Activated CD4-positive, alpha-beta T cell treated with anti-CD3 and anti-CD28 coated beads, Interleukin-10, Interleukin-2, amounts not matched to agents 100 ng/mL and 50 ng/mL, durations not matched to agents 16 hours and 8 hours (primary cell): ENCODE results near the gene PDHX.
"Not testable (repeated sequence)": the region's sequence is repeated elsewhere in the genome, so short reads cannot be mapped to it uniquely, and the experiment has no call there.

Source experiments
- DNase-seq: peaks from one replicate; pipeline ENCODE4 v3.0.0-alpha.2; 2020

The PDHX gene

GRCh38 chr11:34916015-34916842 is at the start of gene PDHX, which contains the start of gene APIP:
Gene PDHX (plus strand): TSS chr11:34916618. CDS start chr11:34916656, 38 bp downstream.
Gene APIP (minus strand): TSS chr11:34916379. CDS start chr11:34916284, 95 bp downstream.
- peak; percentile 99 for DNase-seq

GRCh38 chr11:34869425-34869824 is 47.0 kb upstream of the PDHX start:
- no peak for DNase-seq

DNA sequence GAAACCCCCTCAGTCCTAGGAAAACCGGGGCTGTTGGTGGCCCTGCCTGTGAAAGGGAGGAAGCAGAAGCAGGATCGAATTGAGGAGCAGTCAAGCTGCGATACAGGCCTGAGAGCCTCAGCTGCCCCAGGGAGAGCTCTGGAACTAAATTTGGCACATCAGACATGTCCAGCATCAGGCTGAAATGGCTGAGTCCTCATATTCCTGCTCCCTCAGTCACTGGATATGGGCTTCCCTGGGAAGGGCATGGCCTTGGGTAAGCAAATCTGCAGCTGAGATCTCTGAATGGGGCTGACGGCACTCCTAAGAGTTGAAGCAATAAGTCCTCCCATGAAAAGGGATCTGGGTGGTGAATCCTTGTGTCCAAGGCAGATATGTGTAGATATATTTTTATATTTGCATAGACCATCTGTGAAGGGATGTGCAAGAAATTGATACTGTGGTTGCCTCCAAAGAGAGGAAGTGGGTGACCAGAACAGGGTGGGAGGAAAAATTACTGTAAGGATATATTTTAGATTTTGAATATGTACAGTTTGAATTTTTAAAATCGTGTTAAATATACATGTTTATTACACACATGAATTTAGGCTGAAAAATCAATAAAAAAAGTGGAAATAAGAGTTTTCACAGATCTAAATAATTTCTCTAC is 45.7 kb upstream of the PDHX start:
- DNase-seq: no peak

- no peak for DNase-seq
Observed at GRCh38 chr11:34874202-34874601, 42.2 kb upstream of the PDHX start.

DNA sequence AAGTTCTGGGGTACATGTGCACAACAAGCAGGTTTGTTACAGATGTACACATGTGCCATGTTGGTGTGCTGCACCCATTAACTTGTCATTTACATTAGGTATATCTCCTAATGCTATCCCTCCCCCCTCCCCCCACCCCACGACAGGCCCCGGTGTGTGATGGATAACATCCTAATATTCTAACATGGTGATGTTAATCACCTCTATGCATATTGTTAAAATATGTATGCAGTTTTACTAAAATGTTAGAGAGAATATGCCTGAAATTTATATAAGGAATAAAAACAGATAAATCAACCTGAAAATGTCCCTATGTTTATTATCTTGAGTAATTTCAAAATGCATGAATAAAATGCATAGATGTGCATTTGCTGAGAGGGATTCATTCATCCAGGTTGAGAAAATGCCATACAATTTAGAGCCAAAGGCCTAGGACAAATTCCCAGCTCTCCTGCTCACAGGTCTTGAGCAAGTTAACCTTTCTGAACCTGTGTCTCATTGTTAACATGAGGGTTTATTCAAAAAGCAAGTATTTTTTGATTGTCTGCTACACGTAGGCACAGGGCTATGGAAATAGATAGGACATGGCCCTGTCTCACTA is 38.9 kb upstream of the PDHX start:
- DNase-seq: no peak

DNA sequence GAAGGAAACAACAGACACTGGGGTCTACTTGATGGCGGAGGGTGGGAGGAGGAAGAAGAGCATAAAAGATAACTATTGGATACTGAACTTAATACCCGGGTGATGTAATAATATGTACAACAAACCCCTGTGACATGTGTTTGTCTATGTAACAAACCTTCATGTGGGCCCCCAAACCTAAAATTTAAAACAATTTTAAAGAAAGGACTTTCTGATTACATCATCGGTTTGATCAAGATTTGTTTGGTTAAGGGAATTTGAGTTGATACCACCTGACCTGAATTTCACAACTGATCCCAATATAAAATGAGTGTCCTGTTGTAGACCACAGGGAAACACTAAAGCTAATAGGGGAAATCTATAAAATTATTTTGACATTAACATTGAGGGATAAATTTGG is 34.5 kb upstream of the PDHX start:
- no peak for DNase-seq

DNA sequence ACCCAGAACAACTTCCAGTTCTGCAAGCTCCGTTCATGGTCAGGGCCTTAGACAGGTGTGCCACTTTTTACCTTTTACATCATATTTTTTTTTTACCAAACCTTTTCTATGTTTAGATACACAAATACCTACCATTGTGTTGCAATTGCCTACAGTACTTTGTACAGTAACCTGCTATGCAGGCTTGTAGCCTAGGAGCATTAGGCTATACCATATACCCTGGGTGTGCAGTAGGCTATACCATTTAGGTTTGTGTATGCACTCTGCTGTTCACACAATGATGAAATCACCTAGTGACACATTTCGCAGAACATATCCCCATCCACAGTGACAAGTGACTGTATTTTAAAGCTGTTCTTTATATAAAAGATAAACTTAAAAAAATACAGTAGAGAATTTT is 29.8 kb upstream of the PDHX start:
- no peak for DNase-seq

DNA sequence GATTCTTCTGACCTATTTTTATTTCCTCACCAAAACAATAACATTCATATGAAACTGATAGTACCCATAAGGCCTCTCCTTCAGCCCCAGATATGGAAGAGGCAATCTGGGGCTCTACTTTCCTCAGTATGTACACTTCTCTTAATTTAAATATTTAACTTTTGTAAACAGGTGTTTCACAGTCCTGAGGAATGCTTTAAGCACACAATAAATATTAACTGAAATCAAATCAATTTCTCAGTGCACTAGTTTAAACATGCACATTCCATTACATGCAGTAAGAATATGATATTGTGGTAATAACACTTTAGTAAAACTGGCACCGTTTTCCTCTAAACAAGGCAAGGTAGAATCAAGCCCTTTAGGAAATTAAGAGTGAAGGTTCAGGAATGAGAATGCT is 29.2 kb upstream of the PDHX start:
- DNase-seq: no peak

DNA sequence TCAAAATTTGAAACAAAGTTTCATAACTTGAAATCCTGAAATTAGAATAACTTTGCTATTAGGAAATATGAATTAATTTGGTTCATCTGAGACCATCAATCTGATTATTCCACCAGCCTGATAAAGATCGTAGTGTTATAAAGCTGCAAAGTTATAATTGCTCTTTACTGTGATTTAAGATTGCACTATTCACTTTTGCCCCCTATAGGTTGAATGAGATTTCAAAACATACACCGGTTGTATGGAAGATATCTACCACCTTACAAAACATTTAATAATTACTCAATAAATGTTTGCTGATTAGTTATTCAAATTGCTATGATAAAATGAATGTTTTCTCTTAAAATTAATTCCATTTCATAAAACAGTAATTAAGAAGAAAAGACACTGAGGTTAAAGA is 26.3 kb upstream of the PDHX start:
- DNase-seq: no peak

- peak; percentile 16 for DNase-seq
Observed at GRCh38 chr11:34890812-34891211, 25.6 kb upstream of the PDHX start.

DNA sequence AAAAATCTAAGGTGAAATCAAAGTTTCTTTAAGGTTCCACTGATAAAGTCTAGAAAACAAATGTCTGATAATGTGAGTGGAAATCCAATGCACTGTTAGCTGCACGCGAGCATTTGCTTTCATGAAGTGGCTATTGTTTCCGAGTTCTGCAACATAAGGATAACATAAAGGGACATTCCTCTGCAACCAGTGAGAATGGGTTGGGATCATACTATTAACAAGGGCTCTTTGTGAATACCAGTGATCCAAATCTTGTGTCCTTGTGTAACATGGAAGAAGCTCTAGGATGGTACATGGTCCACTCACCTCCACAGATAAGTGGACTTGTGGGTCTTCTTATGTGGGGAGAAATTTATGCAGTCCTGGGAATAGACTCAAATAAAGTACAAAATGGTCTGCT is 24.8 kb upstream of the PDHX start:
- no peak for DNase-seq

DNA sequence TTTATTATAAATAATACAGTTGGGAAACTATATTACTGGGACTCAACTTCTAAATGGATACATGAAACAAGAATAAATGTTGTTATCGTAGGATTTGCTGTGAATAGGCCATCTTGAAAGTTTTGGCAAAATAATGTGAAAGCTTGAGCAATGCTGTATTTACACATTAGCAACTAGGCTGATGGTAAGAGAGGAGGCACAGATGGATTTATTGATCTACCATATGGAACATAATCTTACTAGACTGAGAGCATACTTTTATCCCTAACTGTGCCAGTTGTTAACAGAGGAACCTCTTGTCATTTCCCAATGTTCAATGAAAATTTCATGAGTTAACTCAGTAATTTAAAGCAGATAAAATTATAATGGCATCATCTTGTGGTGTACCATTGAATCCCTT is 23.0 kb upstream of the PDHX start:
- no peak for DNase-seq

- not testable (repeated sequence) for DNase-seq
Observed at GRCh38 chr11:34896191-34896590, 20.2 kb upstream of the PDHX start.

- no peak for DNase-seq
Observed at GRCh38 chr11:34897171-34897870, 19.1 kb upstream of the PDHX start.

DNA sequence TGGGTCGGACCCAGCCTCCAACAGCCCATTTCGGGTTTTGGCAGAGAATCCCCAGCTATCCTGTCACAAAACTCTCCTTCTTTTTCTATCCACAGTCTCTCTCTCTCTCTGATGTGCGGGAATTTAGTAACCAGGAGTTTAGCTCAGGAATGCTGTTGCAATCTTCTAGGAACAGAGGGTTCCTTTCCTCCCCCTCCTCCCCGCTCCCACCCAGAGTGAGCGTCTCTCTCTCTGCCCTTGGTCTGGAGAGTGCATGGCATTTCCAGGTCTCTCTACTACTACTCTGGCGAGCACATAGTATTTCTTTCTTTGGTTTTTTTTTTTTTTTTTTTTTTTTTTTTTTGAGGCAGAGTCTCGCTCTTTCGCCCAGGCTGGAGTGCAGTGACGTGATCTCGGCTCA is 17.9 kb upstream of the PDHX start:
- no peak for DNase-seq

- no peak for DNase-seq
Observed at GRCh38 chr11:34899633-34900016, 16.8 kb upstream of the PDHX start.

- no peak for DNase-seq
Observed at GRCh38 chr11:34904421-34904955, 11.9 kb upstream of the PDHX start.

DNA sequence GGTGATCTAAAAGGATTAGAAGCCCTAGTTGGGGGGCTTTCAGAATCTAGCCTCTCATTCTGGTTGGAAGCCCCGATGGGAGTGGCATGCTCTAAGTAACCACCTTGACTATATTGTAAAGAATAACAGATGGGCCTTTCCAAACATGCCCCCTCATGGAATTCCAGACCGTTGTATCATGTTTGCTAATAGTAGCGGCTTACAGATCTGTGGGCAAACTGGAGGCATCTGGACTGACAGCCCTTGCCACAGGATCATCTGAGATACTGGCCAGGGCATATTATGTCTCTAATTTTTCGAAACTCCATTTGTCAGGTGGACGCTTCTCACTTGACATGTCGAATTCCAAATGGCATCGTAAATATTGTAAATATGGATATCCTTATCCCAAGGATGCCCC is 10.8 kb upstream of the PDHX start:
- DNase-seq: no peak

DNA sequence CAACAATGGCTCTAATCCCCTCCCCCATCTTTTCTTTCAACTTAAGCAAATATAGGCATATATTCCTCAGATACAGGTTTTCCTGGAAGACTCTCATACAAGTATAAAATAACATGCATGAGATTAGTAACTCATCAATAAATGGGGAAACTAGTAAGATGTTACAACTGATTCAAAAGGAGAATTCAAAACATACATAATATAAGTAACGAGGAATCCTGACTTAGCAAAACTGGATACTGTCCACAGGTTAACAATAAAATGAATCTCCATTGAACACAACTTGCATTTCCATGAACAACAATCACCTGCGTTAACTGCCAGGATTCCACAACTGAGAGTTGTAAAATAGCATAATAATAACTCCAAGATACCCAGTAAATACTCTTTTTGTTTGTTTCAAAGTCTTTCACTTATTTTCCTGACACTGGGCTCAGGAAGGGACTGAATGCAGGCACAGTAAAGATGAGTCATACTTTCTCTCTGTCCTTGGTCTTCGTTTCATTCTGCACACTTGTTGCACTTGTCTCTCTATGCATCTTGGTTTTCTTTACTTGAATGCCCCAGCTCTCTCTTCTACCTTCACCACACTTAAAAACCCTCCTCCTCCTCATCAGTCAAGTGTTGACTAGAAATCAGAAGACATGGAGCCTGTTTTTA is 8.4 kb upstream of the PDHX start:
- DNase-seq: no peak

- DNase-seq: no peak
Observed at GRCh38 chr11:34909415-34909814, 7.0 kb upstream of the PDHX start.

GRCh38 chr11:34909955-34910354 is 6.5 kb upstream of the PDHX start:
- no peak for DNase-seq

DNA sequence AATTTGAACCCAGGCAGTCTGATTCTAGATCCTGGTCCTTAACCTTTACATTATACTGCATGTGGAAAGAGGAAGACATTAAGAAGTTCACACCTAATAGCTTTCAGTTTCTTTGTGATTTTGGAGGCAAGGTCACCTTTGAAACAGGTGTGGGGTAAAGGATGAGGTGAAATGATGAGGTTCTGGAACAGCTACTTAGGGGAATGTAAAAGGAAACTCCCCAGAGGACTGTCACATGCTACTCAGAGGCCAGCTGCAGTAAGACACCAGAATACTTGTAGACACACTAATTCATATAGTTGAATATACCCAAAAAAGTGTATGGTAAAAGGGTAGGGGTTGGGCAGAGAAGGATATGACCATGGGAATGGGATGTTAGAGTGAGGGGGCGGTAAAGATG is 5.6 kb upstream of the PDHX start:
- DNase-seq: no peak

DNA sequence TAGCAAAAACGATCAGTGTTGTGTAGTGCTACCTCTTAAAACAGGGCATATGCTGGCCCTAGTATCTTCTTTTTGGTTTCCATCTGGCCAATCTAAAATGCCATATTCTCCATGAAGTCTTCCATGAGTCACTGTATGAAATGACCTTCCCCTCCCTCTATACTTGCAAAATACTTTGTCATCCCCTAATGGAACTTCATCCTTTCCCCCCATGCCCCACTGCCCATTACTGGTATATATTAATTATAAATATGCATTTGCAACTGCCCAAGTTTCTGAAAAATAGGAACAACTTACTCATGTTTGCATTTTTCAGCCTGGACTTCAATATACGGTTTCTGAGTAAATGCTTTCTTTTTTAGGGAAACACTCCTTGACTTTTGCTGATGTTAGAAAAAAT is 4.7 kb upstream of the PDHX start:
- no peak for DNase-seq
